Spleen (tissue), 11 donors: Measurements from ENCODE around the gene WSCD1. TPM values are rescaled to one million over a fixed set of nuclear protein-coding genes. Genes with fewer than 3 reads are reported as not detected.

Experiments used
- DNase-seq: peaks from one replicate; pipeline ENCODE4 v3.0.0-alpha.2; 2020
- H3K27ac ChIP-seq, 8 donors: fragments of 200-600 bp; sonication (generic) in 7 of 8; 1 replicate in 4 of 8; 2 replicates in 4 of 8; pipeline versions ENCODE4 v1.5.0 to v1.8.0; 2016 to 2021; ENCODE audit warnings: inconsistent platforms in 4 of 8, mild to moderate bottlenecking in 4 of 8, moderate library complexity in 1 of 8
- H3K27me3 ChIP-seq, 7 donors: fragments of 200-600 bp; sonication (generic) in 6 of 7; replicated peaks in 1 of 7; 1 replicate in 4 of 7; 2 replicates in 3 of 7; pipeline versions ENCODE4 v1.5.0 to v1.8.0; 2016 to 2021; ENCODE audit warnings: inconsistent platforms in 3 of 7, mild to moderate bottlenecking in 1 of 7
- H3K36me3 ChIP-seq, 6 donors: fragments of 200-600 bp; sonication (generic) in 5 of 6; 1 replicate in 4 of 6; 2 replicates in 2 of 6; pipeline versions ENCODE4 v1.5.0 to v1.8.0; 2016 to 2021; ENCODE audit warnings: inconsistent platforms in 2 of 6
- H3K4me1 ChIP-seq, 6 donors: fragments of 200-600 bp; sonication (generic) in 5 of 6; 1 replicate in 3 of 6; 2 replicates in 3 of 6; pipeline versions ENCODE4 v1.5.0 to v1.8.0; 2016 to 2021; ENCODE audit warnings: inconsistent platforms in 3 of 6
- H3K4me3 ChIP-seq, 8 donors: fragments of 200-600 bp; sonication (generic) in 7 of 8; 1 replicate in 4 of 8; 2 replicates in 4 of 8; pipeline versions ENCODE4 v1.5.0 to v1.8.0; 2016 to 2021; ENCODE audit warnings: inconsistent platforms in 4 of 8, mild to moderate bottlenecking in 4 of 8, moderate library complexity in 2 of 8
- H3K9me3 ChIP-seq, 8 donors: fragments of 200-600 bp; sonication (generic) in 7 of 8; 1 replicate in 4 of 8; 2 replicates in 4 of 8; pipeline versions ENCODE4 v1.5.0 to v1.8.0; 2016 to 2021; ENCODE audit warnings: inconsistent platforms in 4 of 8
- CTCF ChIP-seq, 11 experiments: fragments of 200-600 bp in 7 of 11; fragments of 450-650 bp in 4 of 11; sonication (generic) in 4 of 11; IDR thresholded peaks in 8 of 11; conservative IDR thresholded peaks in 3 of 11; 1 replicate in 7 of 11; 2 replicates in 4 of 11; pipeline versions ENCODE4 v1.4.0 to v1.8.0; 2016 to 2021; ENCODE audit warnings: antibody characterized with exemption in 11 of 11, inconsistent platforms in 4 of 11, mild to moderate bottlenecking in 1 of 11
- POLR2A ChIP-seq, 3 donors: fragments of 450-650 bp; IDR thresholded peaks; one replicate each; pipeline ENCODE4 v1.5.1; 2017; ENCODE audit warnings: antibody characterized with exemption in 3 of 3, mild to moderate bottlenecking in 1 of 3
- POLR2AphosphoS5 ChIP-seq, 3 donors: sonication (generic); formaldehyde crosslinking; IDR thresholded peaks; one replicate each; pipeline ENCODE4 v1.5.1; 2017; ENCODE audit warnings: antibody characterized with exemption in 3 of 3
- WGBS, 5 donors: extraction: QIAGEN DNeasy Blood & Tissue Kit in 3 of 5; methylation state at CpG; one replicate each; pipeline versions ENCODE4 v1.1.5 to v1.1.7; 2013 to 2018; 5-methylcytosine and 5-hydroxymethylcytosine counted together
- intact Hi-C: fragments of 100-400 bp; cut with DNase I; formaldehyde crosslinking; loops from one replicate; pipeline ENCODE4 v1.15.0; 2023; ENCODE audit warnings: low total_unique reads
- polyA plus RNA-seq, 3 donors: library from polyadenylated mRNA; stranded (reverse); fragments of 200-250 nt; gene quantifications; one replicate each; pipeline ENCODE4 v1.2.1, GENCODE V29; 2013
- total RNA-seq, 7 donors: library from RNA; depleted of rRNA in 3 of 7; stranded (reverse); fragments of >200 nt in 3 of 7; fragmentation: NEBNext Ultra II Directional in 4 of 7; extraction: Animal tissue kit (Norgen Biotek cat#: 25700) in 4 of 7; gene quantifications; one replicate each; pipeline versions ENCODE4 v1.1.0 to v1.2.1, GENCODE V29; 2016 to 2021
- donor health status: healthy with polysubstance abuse.
- donor health status: DM: no; HTN: no; CAD: no; lungs with moderate emphysema.
- donor health status: DM: no; HTN: no; CAD: no.
- donor health status: Bipolar disorder and iron deficiency.
- donor health status: healthy.
- donor health status: DM: no; HTN: no; CAD: no.
- donor health status: DM: yes; HTN: yes; CAD: no.

The WSCD1 gene
- total and polyA plus RNA-seq, 10 donors, result 2.4 to 84.1 (median 44.3) TPM

GRCh38 chr17:6047966-6048365 is 22.2 kb upstream of the WSCD1 start:
- Histone ChIP-seq H3K9me3 (no peaks in the 10 kb centered on the region), H3K4me1 (no peaks in the 10 kb centered on the region), H3K36me3 (no peaks in the 10 kb centered on the region), H3K4me3 (no peak overlapping the region), H3K27ac (no peak overlapping the region), H3K27me3 (peaks cover 0 to 2% (median 0%) of the 10 kb centered on the region in 7 donors)
- intact Hi-C loops, result no loop called here
- TF ChIP-seq CTCF (IDR thresholded peaks at IDR 0.05 in 8 of 11, conservative IDR thresholded peaks at IDR 0.05 in 3 of 11) (no peak), POLR2A (IDR thresholded peaks at IDR 0.05) (no peak), POLR2AphosphoS5 (IDR thresholded peaks at IDR 0.05) (no peak)
- DNase-seq, result no peak
- WGBS, 5 donors, result 58 to 92% (median 82%) methylated on average over 3 of the region's 3 CpGs

GRCh38 chr17:6048486-6048885 is 21.7 kb upstream of the WSCD1 start:
- Histone ChIP-seq H3K4me1 (no peaks in the 10 kb centered on the region), H3K9me3 (no peaks in the 10 kb centered on the region), H3K4me3 (no peak overlapping the region), H3K36me3 (no peaks in the 10 kb centered on the region), H3K27me3 (peaks cover 0 to 6% (median 0%) of the 10 kb centered on the region in 7 donors), H3K27ac (no peak overlapping the region)
- 81 to 96% (median 92%) methylated on average over 5 of the region's 5 CpGs for WGBS, 5 donors
- TF ChIP-seq POLR2A (IDR thresholded peaks at IDR 0.05) (no peak), CTCF (IDR thresholded peaks at IDR 0.05 in 8 of 11, conservative IDR thresholded peaks at IDR 0.05 in 3 of 11) (no peak), POLR2AphosphoS5 (IDR thresholded peaks at IDR 0.05) (no peak)
- intact Hi-C loops, result no loop called here
- peak; percentile 20 for DNase-seq

GRCh38 chr17:6052926-6053325 is 17.3 kb upstream of the WSCD1 start:
- Histone ChIP-seq H3K36me3 (no peaks in the 10 kb centered on the region), H3K27me3 (peaks cover 0 to 43% (median 0%) of the 10 kb centered on the region in 7 donors), H3K4me1 (no peaks in the 10 kb centered on the region), H3K9me3 (no peaks in the 10 kb centered on the region), H3K4me3 (no peak overlapping the region), H3K27ac (no peak overlapping the region)
- WGBS, 5 donors, result 63 to 72% (median 70%) methylated on average over 3 of the region's 3 CpGs
- intact Hi-C loops, result no loop called here
- TF ChIP-seq POLR2AphosphoS5 (IDR thresholded peaks at IDR 0.05) (no peak), CTCF (IDR thresholded peaks at IDR 0.05 in 8 of 11, conservative IDR thresholded peaks at IDR 0.05 in 3 of 11) (no peak), POLR2A (IDR thresholded peaks at IDR 0.05) (no peak)
- DNase-seq, result no peak

GRCh38 chr17:6054372-6054771 is 15.8 kb upstream of the WSCD1 start:
- Histone ChIP-seq H3K4me1 (no peaks in the 10 kb centered on the region), H3K27me3 (peaks cover 0 to 54% (median 5%) of the 10 kb centered on the region in 7 donors), H3K4me3 (no peak overlapping the region), H3K36me3 (no peaks in the 10 kb centered on the region), H3K9me3 (no peaks in the 10 kb centered on the region), H3K27ac (no peak overlapping the region)
- TF ChIP-seq CTCF (IDR thresholded peaks at IDR 0.05 in 8 of 11, conservative IDR thresholded peaks at IDR 0.05 in 3 of 11) (no peak), POLR2AphosphoS5 (IDR thresholded peaks at IDR 0.05) (no peak), POLR2A (IDR thresholded peaks at IDR 0.05) (no peak)
- DNase-seq, result peak; percentile 10
- WGBS, 5 donors, result 73 to 88% (median 79%) methylated on average over 3 of the region's 3 CpGs
- intact Hi-C loops, result no loop called here
